Thoracic aorta (tissue), 2 donors: ENCODE data around the gene CT45A5. TPM values are rescaled to one million over a fixed set of nuclear protein-coding genes. Genes with fewer than 3 reads are reported as not detected.
"Not testable (repeated sequence)": the region's sequence is repeated elsewhere in the genome, so short reads cannot be mapped to it uniquely, and the experiment has no call there.

Experiments used
- ATAC-seq: fragments of 150-250 bp; one replicate; pipeline ENCODE4 v1.8.0; 2017; ENCODE audit warnings: low read depth; ENCODE audit not compliant: insufficient number of reproducible peaks, low FRiP score
- DNase-seq: peaks from one replicate; pipeline ENCODE4 v3.0.0-alpha.2; 2020; ENCODE audit warnings: low spot score
- H3K27ac ChIP-seq, 2 donors: fragments of 200-600 bp; sonication (generic); 1 replicate in 1 of 2; 2 replicates in 1 of 2; pipeline ENCODE4 v1.5.1; 2016; ENCODE audit warnings: mild to moderate bottlenecking in 2 of 2, moderate library complexity in 2 of 2
- H3K27me3 ChIP-seq: fragments of 200-600 bp; sonication (generic); replicated peaks from 2 replicates; pipeline ENCODE4 v1.6.0; 2016; ENCODE audit warnings: mild to moderate bottlenecking; ENCODE audit not compliant: insufficient read depth
- H3K36me3 ChIP-seq: fragments of 200-600 bp; sonication (generic); one replicate; pipeline ENCODE4 v1.5.1; 2016
- H3K4me1 ChIP-seq, 2 donors: fragments of 200-600 bp; sonication (generic); 1 replicate in 1 of 2; 2 replicates in 1 of 2; pipeline versions ENCODE4 v1.5.1 to v1.6.0; 2016; ENCODE audit warnings: low read depth in 2 of 2, mild to moderate bottlenecking in 1 of 2; ENCODE audit not compliant: control insufficient read depth in 1 of 2
- H3K4me3 ChIP-seq: fragments of 200-600 bp; sonication (generic); 2 replicates; pipeline ENCODE4 v1.5.1; 2016; ENCODE audit warnings: mild to moderate bottlenecking
- H3K9me3 ChIP-seq: fragments of 200-600 bp; sonication (generic); 2 replicates; pipeline ENCODE4 v1.5.1; 2016
- total RNA-seq, 2 donors: library from RNA; depleted of rRNA; stranded (reverse); fragments of >200 nt; gene quantifications; one replicate each; pipeline versions ENCODE4 v1.1.0 to v1.2.3, GENCODE V29; 2016
- TF ChIP-seq, protein P1 (sequence below): fragments of 200-600 bp; sonication (generic); IDR thresholded peaks from one replicate; pipeline ENCODE4 v1.5.1; 2019; ENCODE audit warnings: antibody characterized with exemption

CT45A5 gene
- total RNA-seq, 2 donors from 2014 or later, result not detected

DNA sequence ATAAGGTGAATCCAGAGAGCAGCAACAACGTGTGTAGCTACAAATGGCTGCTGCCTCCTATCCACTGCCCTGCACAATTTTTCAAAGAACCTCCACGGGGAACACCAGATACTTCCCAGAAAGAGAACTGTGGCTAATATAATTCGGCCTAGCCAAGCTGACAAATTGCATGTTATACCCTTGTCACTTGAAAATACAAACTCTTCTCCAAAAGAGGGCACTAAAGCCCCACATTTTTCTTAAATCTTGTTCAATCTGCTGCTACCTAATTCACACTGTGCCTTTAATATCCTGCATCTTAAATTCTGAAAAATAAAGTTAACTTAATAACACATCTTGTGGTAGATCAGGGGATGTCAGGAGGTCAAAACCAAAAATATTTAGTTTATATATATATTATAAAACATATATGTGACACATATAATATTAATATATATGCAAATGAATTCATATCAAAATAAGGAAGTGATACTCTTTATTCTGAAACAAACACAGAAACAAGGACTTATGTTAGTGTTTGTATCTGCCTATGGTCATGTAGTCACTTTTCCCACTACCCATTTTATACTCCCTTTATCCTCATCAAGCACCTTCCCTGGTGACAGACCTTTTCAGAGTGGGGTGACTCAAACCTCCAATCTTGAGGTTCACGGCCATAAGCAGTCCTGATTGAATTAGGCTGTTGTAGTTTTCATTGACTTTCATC is 47.8 kb downstream of the CT45A5 start:
- no peak for ATAC-seq
- Histone ChIP-seq H3K36me3 (no peaks in the 10 kb centered on the region), H3K9me3 (no peaks in the 10 kb centered on the region), H3K27me3 (no peaks in the 10 kb centered on the region), H3K27ac (no peak overlapping the region), H3K4me3 (no peak overlapping the region), H3K4me1 (no peaks in the 10 kb centered on the region)
- TF ChIP-seq, protein P1, sequence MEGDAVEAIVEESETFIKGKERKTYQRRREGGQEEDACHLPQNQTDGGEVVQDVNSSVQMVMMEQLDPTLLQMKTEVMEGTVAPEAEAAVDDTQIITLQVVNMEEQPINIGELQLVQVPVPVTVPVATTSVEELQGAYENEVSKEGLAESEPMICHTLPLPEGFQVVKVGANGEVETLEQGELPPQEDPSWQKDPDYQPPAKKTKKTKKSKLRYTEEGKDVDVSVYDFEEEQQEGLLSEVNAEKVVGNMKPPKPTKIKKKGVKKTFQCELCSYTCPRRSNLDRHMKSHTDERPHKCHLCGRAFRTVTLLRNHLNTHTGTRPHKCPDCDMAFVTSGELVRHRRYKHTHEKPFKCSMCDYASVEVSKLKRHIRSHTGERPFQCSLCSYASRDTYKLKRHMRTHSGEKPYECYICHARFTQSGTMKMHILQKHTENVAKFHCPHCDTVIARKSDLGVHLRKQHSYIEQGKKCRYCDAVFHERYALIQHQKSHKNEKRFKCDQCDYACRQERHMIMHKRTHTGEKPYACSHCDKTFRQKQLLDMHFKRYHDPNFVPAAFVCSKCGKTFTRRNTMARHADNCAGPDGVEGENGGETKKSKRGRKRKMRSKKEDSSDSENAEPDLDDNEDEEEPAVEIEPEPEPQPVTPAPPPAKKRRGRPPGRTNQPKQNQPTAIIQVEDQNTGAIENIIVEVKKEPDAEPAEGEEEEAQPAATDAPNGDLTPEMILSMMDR, result no peak
- no peak for DNase-seq

DNA sequence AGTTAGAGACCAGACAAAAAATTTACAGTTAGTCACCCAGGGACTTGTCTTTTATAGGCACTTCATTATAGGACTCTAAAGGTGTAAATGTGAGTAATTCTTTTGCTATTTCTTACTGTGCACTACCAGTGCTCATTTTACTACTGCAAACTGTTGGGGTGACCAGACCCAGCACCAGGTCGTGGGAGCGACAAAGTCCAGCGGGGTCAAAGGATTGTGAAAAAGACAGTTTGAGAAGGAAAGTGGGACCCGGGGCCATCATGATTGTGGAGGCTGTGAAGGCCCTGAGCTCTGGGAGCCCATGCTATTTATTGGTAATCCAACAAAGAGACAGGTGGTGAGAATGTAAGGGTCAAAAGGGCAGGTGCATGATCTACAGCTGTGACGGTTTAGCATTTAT is 50.6 kb downstream of the CT45A5 start:
- not testable (repeated sequence) for ATAC-seq, H3K9me3 ChIP-seq, H3K4me3 ChIP-seq, H3K36me3 ChIP-seq, H3K27ac ChIP-seq, H3K4me1 ChIP-seq, DNase-seq, H3K27me3 ChIP-seq

Other genes starting within 250 kb of the CT45A5 start
- gene CT45A1, start 71.9 kb downstream of the CT45A5 start, total RNA-seq, result not detected
- not detected for gene CT45A3, start 17.3 kb downstream of the CT45A5 start, total RNA-seq
- not detected for gene CT45A6, start 17.3 kb upstream of the CT45A5 start, total RNA-seq
- gene CT45A2, start 34.5 kb upstream of the CT45A5 start, total RNA-seq, result not detected
- gene CT45A7, start 51.8 kb upstream of the CT45A5 start, total RNA-seq, result not detected
- gene CT45A8, start 69.0 kb upstream of the CT45A5 start, total RNA-seq, result not detected
- gene CT45A9, start 86.3 kb upstream of the CT45A5 start, total RNA-seq, result not detected
- gene CT45A10, start 107.9 kb upstream of the CT45A5 start, total RNA-seq, result not detected
- not detected for gene SAGE1, start 108.2 kb upstream of the CT45A5 start, total RNA-seq
- 10 to 100 TPM; 26.3 to 30.3 TPM for gene MMGT1, start 188.5 kb upstream of the CT45A5 start, total RNA-seq
- 10 to 100 TPM; 13.9 to 14.9 TPM for gene SLC9A6, start 199.9 kb upstream of the CT45A5 start, total RNA-seq